Neuronal stem cell (in vitro differentiated cells): ENCODE results near the gene REC114.
"Not testable (repeated sequence)": the region's sequence is repeated elsewhere in the genome, so short reads cannot be mapped to it uniquely, and the experiment has no call there.

ENCODE experiments used
- DNase-seq: peaks from one replicate; pipeline ENCODE4 v3.0.0-alpha.2; 2013; ENCODE audit warnings: low spot score
- H2AFZ ChIP-seq: one replicate; pipeline ENCODE4 v1.6.1; 2013; ENCODE audit warnings: mild to moderate bottlenecking, low read length, inconsistent platforms
- H2AK5ac ChIP-seq: 2 replicates; pipeline ENCODE4 v1.6.1; 2013; ENCODE audit warnings: low read depth, mild to moderate bottlenecking, inconsistent platforms, low read length, moderate library complexity, mixed read lengths
- H2BK120ac ChIP-seq: 2 replicates; pipeline ENCODE4 v1.6.1; 2013; ENCODE audit warnings: low read depth, mild to moderate bottlenecking, inconsistent platforms, low read length, moderate library complexity, mixed read lengths
- H2BK12ac ChIP-seq: one replicate; pipeline ENCODE4 v1.6.1; 2013; ENCODE audit warnings: low read length, inconsistent platforms
- H2BK15ac ChIP-seq: 2 replicates; pipeline ENCODE4 v1.6.1; 2013; ENCODE audit warnings: mild to moderate bottlenecking, low read length, inconsistent platforms, mixed read lengths
- H2BK5ac ChIP-seq: one replicate; pipeline ENCODE4 v1.6.1; 2013; ENCODE audit warnings: inconsistent platforms, mild to moderate bottlenecking, low read length, moderate library complexity
- H3K14ac ChIP-seq: one replicate; pipeline ENCODE4 v1.6.1; 2013; ENCODE audit warnings: low read length, inconsistent platforms
- H3K18ac ChIP-seq: 2 replicates; pipeline ENCODE4 v1.6.1; 2013; ENCODE audit warnings: low read length, inconsistent platforms
- H3K23ac ChIP-seq: 2 replicates; pipeline ENCODE4 v1.6.1; 2013; ENCODE audit warnings: low read depth, mild to moderate bottlenecking, mixed read lengths, low read length, inconsistent platforms; ENCODE audit not compliant: poor library complexity
- H3K27ac ChIP-seq: replicated peaks from 3 replicates; pipeline ENCODE4 v1.5.1; 2013; ENCODE audit warnings: low read length, inconsistent platforms
- H3K27me3 ChIP-seq, 3 experiments: 2 replicates each; pipeline ENCODE4 v1.6.1; 2013; ENCODE audit warnings: low read length in 3 of 3, mild to moderate bottlenecking in 2 of 3, inconsistent platforms in 1 of 3, low read depth in 1 of 3, mixed read lengths in 1 of 3, moderate library complexity in 1 of 3; ENCODE audit not compliant: control insufficient read depth in 3 of 3, insufficient read depth in 3 of 3
- H3K36me3 ChIP-seq, 2 donors: replicated peaks in 1 of 2; 2 replicates each; pipeline ENCODE4 v1.6.1; 2013; ENCODE audit warnings: low read length in 2 of 2; ENCODE audit not compliant: control insufficient read depth in 2 of 2, insufficient read depth in 2 of 2
- H3K4ac ChIP-seq: 2 replicates; pipeline ENCODE4 v1.6.1; 2013; ENCODE audit warnings: inconsistent platforms, mild to moderate bottlenecking, low read length, moderate library complexity
- H3K4me1 ChIP-seq, 2 donors: 1 replicate in 1 of 2; 2 replicates in 1 of 2; pipeline ENCODE4 v1.6.1; 2013; ENCODE audit warnings: low read length in 2 of 2, low read depth in 1 of 2; ENCODE audit not compliant: control insufficient read depth in 2 of 2, insufficient read depth in 1 of 2
- H3K4me2 ChIP-seq: one replicate; pipeline ENCODE4 v1.6.1; 2013; ENCODE audit warnings: mild to moderate bottlenecking, low read length, inconsistent platforms; ENCODE audit not compliant: insufficient read depth, poor library complexity, severe bottlenecking
- H3K4me3 ChIP-seq, 2 donors: 2 replicates each; pipeline ENCODE4 v1.5.1; 2013; ENCODE audit warnings: low read length in 2 of 2, mild to moderate bottlenecking in 2 of 2, inconsistent platforms in 1 of 2, moderate library complexity in 1 of 2
- H3K79me1 ChIP-seq: one replicate; pipeline ENCODE4 v1.6.1; 2013; ENCODE audit warnings: low read depth, mild to moderate bottlenecking, inconsistent platforms, low read length, moderate library complexity
- H3K9ac ChIP-seq: one replicate; pipeline ENCODE4 v1.6.1; 2013; ENCODE audit warnings: mild to moderate bottlenecking, low read depth, low read length, inconsistent platforms; ENCODE audit not compliant: poor library complexity
- H3K9me3 ChIP-seq, 2 donors: replicated peaks in 1 of 2; 2 replicates each; pipeline versions ENCODE3 to v1.6.1; 2013; ENCODE audit warnings: low read length in 2 of 2, mild to moderate bottlenecking in 2 of 2, inconsistent platforms in 1 of 2, low read depth in 1 of 2, mixed read lengths in 1 of 2, moderate library complexity in 1 of 2; ENCODE audit not compliant: control insufficient read depth in 2 of 2, insufficient read depth in 1 of 2
- H4K8ac ChIP-seq: one replicate; pipeline ENCODE4 v1.6.1; 2013; ENCODE audit warnings: low read depth, mild to moderate bottlenecking, inconsistent platforms, low read length, moderate library complexity
- H4K91ac ChIP-seq: one replicate; pipeline ENCODE4 v1.6.1; 2013; ENCODE audit warnings: low read length, low read depth, mild to moderate bottlenecking, inconsistent platforms; ENCODE audit not compliant: poor library complexity
- WGBS, 2 donors: extraction: QIAGEN DNeasy Blood & Tissue Kit; methylation state at CpG; one replicate each; pipeline ENCODE4 v1.1.7; 2013; ENCODE audit warnings: missing lambda C conversion rate in 2 of 2, mixed read lengths in 1 of 2; ENCODE audit not compliant: insufficient read length in 2 of 2, insufficient replicate concordance in 1 of 2; ENCODE audit errors: extremely low coverage in 2 of 2; 5-methylcytosine and 5-hydroxymethylcytosine counted together

The REC114 gene

GRCh38 chr15:73448158-73448758 is 5.3 kb downstream of the REC114 start:
- peaks cover 0 to 15% (median 0%) of the 10 kb centered on the region in 3 experiments for H3K27me3 ChIP-seq
- H3K4ac ChIP-seq, H2AK5ac ChIP-seq, H3K23ac ChIP-seq, H2AFZ ChIP-seq, DNase-seq, H3K18ac ChIP-seq, H3K14ac ChIP-seq, H2BK120ac ChIP-seq, H3K36me3 ChIP-seq, H2BK12ac ChIP-seq, H3K9me3 ChIP-seq, H2BK5ac ChIP-seq, H3K27ac ChIP-seq, H4K8ac ChIP-seq, H3K4me3 ChIP-seq, H3K79me1 ChIP-seq, H2BK15ac ChIP-seq, H3K4me2 ChIP-seq, H3K4me1 ChIP-seq, H3K9ac ChIP-seq, H4K91ac ChIP-seq: not testable (repeated sequence)
- WGBS, 2 donors: no CpG with 5 or more reads among the region's 5 CpGs

GRCh38 chr15:73449980-73450379 is 7.0 kb downstream of the REC114 start:
- H2BK15ac ChIP-seq, H3K36me3 ChIP-seq, H2BK12ac ChIP-seq, H3K23ac ChIP-seq, H3K4me3 ChIP-seq, H2AK5ac ChIP-seq, H2AFZ ChIP-seq, H3K4ac ChIP-seq, H3K9me3 ChIP-seq, H3K27me3 ChIP-seq, H3K4me1 ChIP-seq, H3K27ac ChIP-seq, H4K91ac ChIP-seq, H3K14ac ChIP-seq, H3K79me1 ChIP-seq, DNase-seq, H2BK5ac ChIP-seq, H3K18ac ChIP-seq, H4K8ac ChIP-seq, H3K4me2 ChIP-seq, H2BK120ac ChIP-seq, H3K9ac ChIP-seq: not testable (repeated sequence)
- WGBS, 2 donors: no CpG with 5 or more reads among the region's 3 CpGs

GRCh38 chr15:73454096-73454495 is 11.1 kb downstream of the REC114 start:
- no peak overlapping the region for H2BK15ac ChIP-seq
- H3K27ac ChIP-seq: no peak overlapping the region
- H3K18ac ChIP-seq: no peak overlapping the region
- H2AFZ ChIP-seq: no peak overlapping the region
- H4K8ac ChIP-seq: no peak overlapping the region
- H4K91ac ChIP-seq: no peak overlapping the region
- H3K4me3 ChIP-seq: no peak overlapping the region
- no peak overlapping the region for H3K23ac ChIP-seq
- no peak for DNase-seq
- no peaks in the 10 kb centered on the region for H3K4me1 ChIP-seq
- peaks cover 0 to 6% (median 0%) of the 10 kb centered on the region in 3 experiments for H3K27me3 ChIP-seq
- no peak overlapping the region for H2AK5ac ChIP-seq
- H3K4ac ChIP-seq: no peak overlapping the region
- no peaks in the 10 kb centered on the region for H3K36me3 ChIP-seq
- H3K79me1 ChIP-seq: no peaks in the 10 kb centered on the region
- H3K14ac ChIP-seq: no peak overlapping the region
- H3K4me2 ChIP-seq: no peak overlapping the region
- H3K9me3 ChIP-seq: no peaks in the 10 kb centered on the region
- H2BK12ac ChIP-seq: no peak overlapping the region
- no CpG with 5 or more reads among the region's 1 CpG for WGBS, 2 donors
- no peak overlapping the region for H3K9ac ChIP-seq
- H2BK5ac ChIP-seq: no peak overlapping the region
- H2BK120ac ChIP-seq: no peak overlapping the region

GRCh38 chr15:73455876-73456275 is 12.9 kb downstream of the REC114 start:
- Histone ChIP-seq H4K8ac (no peak overlapping the region), H3K36me3 (no peaks in the 10 kb centered on the region), H2BK15ac (no peak overlapping the region), H4K91ac (no peak overlapping the region), H3K18ac (no peak overlapping the region), H3K27me3 (peaks cover 0 to 6% (median 0%) of the 10 kb centered on the region in 3 experiments), H3K79me1 (no peaks in the 10 kb centered on the region), H3K27ac (no peak overlapping the region), H2BK120ac (no peak overlapping the region), H2BK5ac (no peak overlapping the region), H3K4me1 (no peaks in the 10 kb centered on the region), H2BK12ac (no peak overlapping the region), H3K9me3 (no peaks in the 10 kb centered on the region), H3K14ac (no peak overlapping the region), H3K4me2 (no peak overlapping the region), H3K9ac (no peak overlapping the region), H3K23ac (no peak overlapping the region), H2AFZ (no peak overlapping the region), H3K4me3 (no peak overlapping the region), H2AK5ac (no peak overlapping the region), H3K4ac (no peak overlapping the region)
- WGBS, 2 donors: no CpG with 5 or more reads among the region's 1 CpG
- no peak for DNase-seq
